Measurements from ENCODE around the gene ZNF638. TPM values are rescaled to one million over a fixed set of nuclear protein-coding genes. Genes with fewer than 3 reads are reported as not detected.

Gene ZNF638
- total RNA-seq, 2 donors from 2014 or later: 73.9 to 77.9 TPM

GRCh38 chr2:71455011-71455740, 123.6 kb downstream of the ZNF638 start:
- H3K4me1 ChIP-seq: peaks cover 0 to 97% of the 10 kb centered on the region in 2 donors
- no peaks in the 10 kb centered on the region for H3K27me3 ChIP-seq
- H3K27ac ChIP-seq: peak overlapping the region; percentile 88 to 93
- peak; percentile 18 for DNase-seq (ENCODE audit: low spot score)
- no peak for TF ChIP-seq CTCF (IDR thresholded peaks at IDR 0.05)
- H3K4me3 ChIP-seq: no peak overlapping the region
- H3K36me3 ChIP-seq: no peaks in the 10 kb centered on the region
- no peaks in the 10 kb centered on the region for H3K9me3 ChIP-seq

GRCh38 chr2:71455741-71456569, 124.4 kb downstream of the ZNF638 start:
- Histone ChIP-seq H3K4me1 (peaks cover 0 to 98% of the 10 kb centered on the region in 2 donors), H3K9me3 (no peaks in the 10 kb centered on the region), H3K36me3 (no peaks in the 10 kb centered on the region), H3K27me3 (no peaks in the 10 kb centered on the region), H3K4me3 (no peak overlapping the region), H3K27ac (peak overlapping the region; percentile 88 to 93)
- peak; percentile 58 for DNase-seq (ENCODE audit: low spot score)
- no peak for TF ChIP-seq CTCF (IDR thresholded peaks at IDR 0.05)

- H3K27ac ChIP-seq: peak overlapping the region; percentile 88 to 93
- peaks cover 0 to 98% of the 10 kb centered on the region in 2 donors for H3K4me1 ChIP-seq
- H3K36me3 ChIP-seq: no peaks in the 10 kb centered on the region
- no peaks in the 10 kb centered on the region for H3K9me3 ChIP-seq
- no peaks in the 10 kb centered on the region for H3K27me3 ChIP-seq
- DNase-seq (ENCODE audit: low spot score): peak; percentile 50
- no peak overlapping the region for H3K4me3 ChIP-seq
- TF ChIP-seq CTCF (IDR thresholded peaks at IDR 0.05): no peak
These were observed 125.0 kb downstream of the ZNF638 start for GRCh38 chr2:71456617-71457016.

- DNase-seq (ENCODE audit: low spot score): peak; percentile 57
- Histone ChIP-seq H3K27me3 (no peaks in the 10 kb centered on the region), H3K27ac (peak overlapping the region; percentile 88 to 93), H3K4me3 (no peak overlapping the region), H3K4me1 (peaks cover 0 to 98% of the 10 kb centered on the region in 2 donors), H3K36me3 (no peaks in the 10 kb centered on the region), H3K9me3 (no peaks in the 10 kb centered on the region)
- TF ChIP-seq CTCF (IDR thresholded peaks at IDR 0.05): no peak
These were observed 125.7 kb downstream of the ZNF638 start for GRCh38 chr2:71457123-71457915.

- Histone ChIP-seq H3K27ac (peak overlapping the region; percentile 88 to 93), H3K27me3 (no peaks in the 10 kb centered on the region), H3K4me3 (no peak overlapping the region), H3K4me1 (peaks cover 0 to 97% of the 10 kb centered on the region in 2 donors), H3K9me3 (no peaks in the 10 kb centered on the region), H3K36me3 (no peaks in the 10 kb centered on the region)
- no peak for TF ChIP-seq CTCF (IDR thresholded peaks at IDR 0.05)
- no peak for DNase-seq (ENCODE audit: low spot score)
These were observed 126.3 kb downstream of the ZNF638 start for GRCh38 chr2:71457923-71458322.
